Activated T-cell treated with anti-CD3 and anti-CD28 coated beads for 48 hours (primary cell): ENCODE data around the gene ATG10.
"Not testable (repeated sequence)": the region's sequence is repeated elsewhere in the genome, so short reads cannot be mapped to it uniquely, and the experiment has no call there.

Source experiments
- DNase-seq: peaks from one replicate; pipeline ENCODE4 v3.0.0-alpha.2; 2020; ENCODE audit warnings: low read depth

The ATG10 gene

GRCh38 chr5:82222597-82223574, 251.1 kb downstream of the ATG10 start:
- DNase-seq: no peak

GRCh38 chr5:82225525-82226172, 253.8 kb downstream of the ATG10 start:
- DNase-seq: peak; percentile 41

- DNase-seq: no peak
These were observed 263.1 kb downstream of the ATG10 start for GRCh38 chr5:82234885-82235284.

- DNase-seq: no peak
These were observed 272.3 kb downstream of the ATG10 start for GRCh38 chr5:82244151-82244550.

GRCh38 chr5:82244854-82245635, 273.2 kb downstream of the ATG10 start:
- no peak for DNase-seq

GRCh38 chr5:82246960-82247574, 275.2 kb downstream of the ATG10 start:
- no peak for DNase-seq

- no peak for DNase-seq
These were observed 280.9 kb downstream of the ATG10 start for GRCh38 chr5:82252744-82253143.

- no peak for DNase-seq
These were observed 284.0 kb downstream of the ATG10 start for GRCh38 chr5:82255844-82256243.

GRCh38 chr5:82257247-82257646, 285.4 kb downstream of the ATG10 start:
- no peak for DNase-seq

GRCh38 chr5:82257729-82258128, 285.9 kb downstream of the ATG10 start:
- DNase-seq: no peak

GRCh38 chr5:82259172-82259800, 287.5 kb downstream of the ATG10 start:
- DNase-seq: no peak

GRCh38 chr5:82265047-82265446, 293.2 kb downstream of the ATG10 start:
- no peak for DNase-seq

GRCh38 chr5:82267297-82267933, 295.6 kb downstream of the ATG10 start:
- DNase-seq: not testable (repeated sequence)

GRCh38 chr5:82269363-82269762, 297.5 kb downstream of the ATG10 start:
- DNase-seq: not testable (repeated sequence)

- not testable (repeated sequence) for DNase-seq
These were observed 300.9 kb downstream of the ATG10 start for GRCh38 chr5:82272571-82273356.

GRCh38 chr5:82273426-82273825, 301.6 kb downstream of the ATG10 start:
- not testable (repeated sequence) for DNase-seq

GRCh38 chr5:82274343-82275211, 302.8 kb downstream of the ATG10 start:
- DNase-seq: peak; percentile 32

GRCh38 chr5:82275216-82275664, 303.4 kb downstream of the ATG10 start:
- DNase-seq: no peak
